Mucosa of descending colon (tissue), 3 donors: Measurements from ENCODE around the gene AMBN. TPM values are rescaled to one million over a fixed set of nuclear protein-coding genes. Genes with fewer than 3 reads are reported as not detected.

Source experiments
- ATAC-seq: fragments of 200-7000 bp; cut with Tn5 transposase; one replicate; pipeline ENCODE4 v1.9.1; 2020; ENCODE audit warnings: mild to moderate bottlenecking, moderate library complexity
- DNase-seq, 3 donors: peaks; one replicate each; pipeline ENCODE4 v3.0.0-alpha.2; 2020
- H3K36me3 ChIP-seq: fragments of 200-600 bp; one replicate; pipeline ENCODE4 v1.8.0; 2021; ENCODE audit warnings: low read depth, mild to moderate bottlenecking
- H3K4me1 ChIP-seq: fragments of 200-600 bp; one replicate; pipeline ENCODE4 v1.8.0; 2021; ENCODE audit warnings: low read depth, mild to moderate bottlenecking
- H3K4me3 ChIP-seq: fragments of 200-600 bp; one replicate; pipeline ENCODE4 v1.8.0; 2021; ENCODE audit warnings: mild to moderate bottlenecking
- H3K9me3 ChIP-seq: fragments of 200-600 bp; one replicate; pipeline ENCODE4 v1.8.0; 2021; ENCODE audit warnings: mild to moderate bottlenecking
- intact Hi-C, 2 donors: fragments of 100-400 bp; cut with DNase I in 1 of 2; cut with micrococcal nuclease in 1 of 2; formaldehyde crosslinking; loops; one replicate each; pipeline versions ENCODE4 v1.11.0 to v1.11.1; 2022; cut with DNase I, micrococcal nuclease
- total RNA-seq, 3 donors: library from RNA; stranded (reverse); fragmentation: NEBNext Ultra II Directional in 2 of 3; extraction: Animal tissue kit (Norgen Biotek cat#: 25700) in 2 of 3; gene quantifications; one replicate each; pipeline versions ENCODE4 v1.2.1 to v1.2.4, GENCODE V29; 2021 to 2023
- TF ChIP-seq, protein P1 (sequence below): fragments of 200-600 bp; IDR thresholded peaks from one replicate; pipeline ENCODE4 v1.8.0; 2022; ENCODE audit warnings: antibody characterized with exemption, mild to moderate bottlenecking
- donor health status: DM: no; HTN: no; CAD: no; lungs with moderate emphysema.
- donor health status: DM: no; HTN: no; CAD: no.
- donor health status: DM: no; HTN: yes; CAD: no.

The AMBN gene
- total RNA-seq, 3 donors from 2014 or later, result not detected

GRCh38 chr4:70608324-70608723, 16.3 kb downstream of the AMBN start:
- Histone ChIP-seq H3K4me1 (no peaks in the 10 kb centered on the region), H3K36me3 (no peaks in the 10 kb centered on the region), H3K9me3 (no peaks in the 10 kb centered on the region), H3K4me3 (no peak overlapping the region)
- intact Hi-C loops, result no loop called here
- ATAC-seq, result no peak
- TF ChIP-seq, protein P1, sequence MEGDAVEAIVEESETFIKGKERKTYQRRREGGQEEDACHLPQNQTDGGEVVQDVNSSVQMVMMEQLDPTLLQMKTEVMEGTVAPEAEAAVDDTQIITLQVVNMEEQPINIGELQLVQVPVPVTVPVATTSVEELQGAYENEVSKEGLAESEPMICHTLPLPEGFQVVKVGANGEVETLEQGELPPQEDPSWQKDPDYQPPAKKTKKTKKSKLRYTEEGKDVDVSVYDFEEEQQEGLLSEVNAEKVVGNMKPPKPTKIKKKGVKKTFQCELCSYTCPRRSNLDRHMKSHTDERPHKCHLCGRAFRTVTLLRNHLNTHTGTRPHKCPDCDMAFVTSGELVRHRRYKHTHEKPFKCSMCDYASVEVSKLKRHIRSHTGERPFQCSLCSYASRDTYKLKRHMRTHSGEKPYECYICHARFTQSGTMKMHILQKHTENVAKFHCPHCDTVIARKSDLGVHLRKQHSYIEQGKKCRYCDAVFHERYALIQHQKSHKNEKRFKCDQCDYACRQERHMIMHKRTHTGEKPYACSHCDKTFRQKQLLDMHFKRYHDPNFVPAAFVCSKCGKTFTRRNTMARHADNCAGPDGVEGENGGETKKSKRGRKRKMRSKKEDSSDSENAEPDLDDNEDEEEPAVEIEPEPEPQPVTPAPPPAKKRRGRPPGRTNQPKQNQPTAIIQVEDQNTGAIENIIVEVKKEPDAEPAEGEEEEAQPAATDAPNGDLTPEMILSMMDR, result no peak
- DNase-seq, result no peak

- ATAC-seq (peak; percentile 41), DNase-seq (peak in 1 of 3 donors; percentile 26)
- no peaks in the 10 kb centered on the region for H3K9me3 ChIP-seq
- no peaks in the 10 kb centered on the region for H3K36me3 ChIP-seq
- H3K4me3 ChIP-seq, result no peak overlapping the region
- intact Hi-C loops, result no loop called here
- TF ChIP-seq, protein P1, result no peak
- peaks cover 3% of the 10 kb centered on the region for H3K4me1 ChIP-seq
Measured at GRCh38 chr4:70613306-70614183, 21.5 kb downstream of the AMBN start.

DNA sequence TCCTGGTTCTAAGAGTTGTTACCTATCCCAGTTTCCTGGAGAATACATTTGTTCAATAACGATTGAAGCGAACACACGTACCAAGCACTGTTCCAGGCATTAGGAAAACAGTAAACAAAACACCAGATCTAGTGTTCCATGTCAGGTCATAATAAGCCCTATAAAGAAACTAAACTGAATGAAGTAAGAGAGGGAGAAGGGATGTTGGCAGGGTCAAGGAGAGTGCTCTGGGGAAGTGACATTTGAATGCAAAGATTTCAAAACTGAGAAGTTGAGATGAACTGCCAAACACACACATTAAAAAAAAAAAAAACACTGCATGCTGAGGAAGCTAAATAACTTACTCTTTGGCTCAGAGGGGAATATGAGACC, 22.1 kb downstream of the AMBN start:
- TF ChIP-seq, protein P1, result no peak
- Histone ChIP-seq H3K9me3 (no peaks in the 10 kb centered on the region), H3K36me3 (no peaks in the 10 kb centered on the region), H3K4me1 (peaks cover 3% of the 10 kb centered on the region), H3K4me3 (no peak overlapping the region)
- intact Hi-C loops, result no loop called here
- DNase-seq (no peak), ATAC-seq (peak; percentile 22)

- no peak overlapping the region for H3K4me3 ChIP-seq
- H3K9me3 ChIP-seq, result no peaks in the 10 kb centered on the region
- TF ChIP-seq, protein P1, result no peak
- H3K4me1 ChIP-seq, result peaks cover 3% of the 10 kb centered on the region
- intact Hi-C loops, result no loop called here
- DNase-seq, result no peak
- no peaks in the 10 kb centered on the region for H3K36me3 ChIP-seq
- no peak for ATAC-seq
Measured at GRCh38 chr4:70619288-70619687, 27.2 kb downstream of the AMBN start.

DNA sequence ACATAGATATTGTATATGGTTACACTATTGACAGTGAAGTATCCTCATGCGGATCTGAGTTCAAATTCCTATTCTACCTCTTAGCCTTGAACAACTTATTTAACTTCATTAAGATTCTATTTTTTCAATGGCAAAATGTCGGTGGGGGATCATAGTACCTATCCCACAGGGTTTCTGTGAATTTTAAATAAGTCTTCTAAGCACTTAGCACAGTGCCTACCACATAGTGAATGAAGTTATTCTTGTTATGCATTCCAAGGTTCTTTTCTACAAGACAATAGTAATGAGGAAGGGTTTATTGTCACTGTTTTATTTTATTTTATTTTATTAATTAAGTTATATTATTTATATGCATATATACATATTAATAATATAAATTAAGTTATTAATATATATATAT, 27.7 kb downstream of the AMBN start:
- H3K4me3 ChIP-seq, result no peak overlapping the region
- TF ChIP-seq, protein P1, result no peak
- no peak for DNase-seq
- ATAC-seq, result no peak
- H3K36me3 ChIP-seq, result no peaks in the 10 kb centered on the region
- intact Hi-C loops, result no loop called here
- no peaks in the 10 kb centered on the region for H3K9me3 ChIP-seq
- peaks cover 3% of the 10 kb centered on the region for H3K4me1 ChIP-seq
